Vagina (tissue), 2 donors: Measurements from ENCODE around the gene SPDYE8.
"Not testable (repeated sequence)": the region's sequence is repeated elsewhere in the genome, so short reads cannot be mapped to it uniquely, and the experiment has no call there.

Source experiments
- POLR2AphosphoS5 ChIP-seq, 2 donors: sonication (generic); formaldehyde crosslinking; IDR thresholded peaks; one replicate each; pipeline ENCODE4 v1.9.0; 2017; ENCODE audit warnings: antibody characterized with exemption in 2 of 2, mild to moderate bottlenecking in 2 of 2, low read depth in 1 of 2; ENCODE audit not compliant: insufficient read depth in 1 of 2
- TF ChIP-seq, protein P1 (sequence below), 3 experiments: fragments of 450-650 bp in 2 of 3; fragments of 200-600 bp in 1 of 3; sonication (generic) in 1 of 3; IDR thresholded peaks; one replicate each; pipeline ENCODE4 v1.5.1; 2017 to 2019; ENCODE audit warnings: antibody characterized with exemption in 3 of 3, mild to moderate bottlenecking in 2 of 3, moderate library complexity in 2 of 3

DNA sequence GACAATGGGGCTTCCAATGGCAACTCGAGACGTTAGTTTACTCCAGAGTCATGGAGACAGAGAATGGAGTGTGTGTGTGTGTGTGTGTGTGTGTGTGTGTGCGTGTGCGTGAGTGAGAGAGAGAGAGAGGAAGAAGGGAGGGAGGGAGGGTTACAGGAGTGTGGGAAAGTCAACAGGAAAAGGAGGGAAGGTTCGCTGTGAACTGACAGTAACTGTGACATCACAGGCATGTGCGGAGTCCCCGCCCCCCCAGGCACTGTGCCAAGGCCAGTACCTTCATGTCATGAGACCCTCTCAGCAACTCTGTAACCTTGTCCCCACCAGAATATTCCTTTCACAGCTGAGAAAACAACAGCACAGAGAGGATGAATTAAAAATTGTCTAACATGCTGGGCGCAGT lies 32.1 kb downstream of the SPDYE8 start:
- TF ChIP-seq, protein P1, sequence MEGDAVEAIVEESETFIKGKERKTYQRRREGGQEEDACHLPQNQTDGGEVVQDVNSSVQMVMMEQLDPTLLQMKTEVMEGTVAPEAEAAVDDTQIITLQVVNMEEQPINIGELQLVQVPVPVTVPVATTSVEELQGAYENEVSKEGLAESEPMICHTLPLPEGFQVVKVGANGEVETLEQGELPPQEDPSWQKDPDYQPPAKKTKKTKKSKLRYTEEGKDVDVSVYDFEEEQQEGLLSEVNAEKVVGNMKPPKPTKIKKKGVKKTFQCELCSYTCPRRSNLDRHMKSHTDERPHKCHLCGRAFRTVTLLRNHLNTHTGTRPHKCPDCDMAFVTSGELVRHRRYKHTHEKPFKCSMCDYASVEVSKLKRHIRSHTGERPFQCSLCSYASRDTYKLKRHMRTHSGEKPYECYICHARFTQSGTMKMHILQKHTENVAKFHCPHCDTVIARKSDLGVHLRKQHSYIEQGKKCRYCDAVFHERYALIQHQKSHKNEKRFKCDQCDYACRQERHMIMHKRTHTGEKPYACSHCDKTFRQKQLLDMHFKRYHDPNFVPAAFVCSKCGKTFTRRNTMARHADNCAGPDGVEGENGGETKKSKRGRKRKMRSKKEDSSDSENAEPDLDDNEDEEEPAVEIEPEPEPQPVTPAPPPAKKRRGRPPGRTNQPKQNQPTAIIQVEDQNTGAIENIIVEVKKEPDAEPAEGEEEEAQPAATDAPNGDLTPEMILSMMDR (IDR thresholded peaks at IDR 0.05): not testable (repeated sequence)
- not testable (repeated sequence) for TF ChIP-seq POLR2AphosphoS5 (IDR thresholded peaks at IDR 0.05; ENCODE audit: insufficient read depth in 1 of 2, low read depth in 1 of 2)
